MM.1S (cell line): ENCODE measurements around the gene TNFSF13B.

Experiments used
- DNase-seq: peaks from one replicate; pipeline ENCODE4 v3.0.0-alpha.2; 2015
- H2AFZ ChIP-seq: fragments of 300-600 bp; sonication (generic); 2 replicates; pipeline ENCODE4 v1.6.0; 2016; ENCODE audit warnings: antibody characterized with exemption, low read length
- H3F3A ChIP-seq: fragments of 300-600 bp; sonication (generic); 2 replicates; pipeline ENCODE4 v1.6.1; 2016; ENCODE audit warnings: mild to moderate bottlenecking, antibody characterized with exemption, low read length, moderate library complexity, mixed read lengths; ENCODE audit not compliant: insufficient read depth
- H3K27ac ChIP-seq: fragments of 300-600 bp; sonication (generic); 2 replicates; pipeline ENCODE4 v1.5.1; 2016; ENCODE audit warnings: mild to moderate bottlenecking, low read length
- H3K27me3 ChIP-seq: fragments of 300-600 bp; sonication (generic); replicated peaks from 2 replicates; pipeline ENCODE4 v1.6.0; 2016; ENCODE audit warnings: low read length; ENCODE audit not compliant: insufficient read depth
- H3K36me3 ChIP-seq: fragments of 300-600 bp; sonication (generic); replicated peaks from 2 replicates; pipeline ENCODE4 v1.6.1; 2016; ENCODE audit warnings: mild to moderate bottlenecking, low read length, mixed read lengths; ENCODE audit not compliant: insufficient read depth
- H3K4me1 ChIP-seq: fragments of 300-600 bp; sonication (generic); 2 replicates; pipeline ENCODE4 v1.6.1; 2016; ENCODE audit warnings: low read length, mixed read lengths
- H3K4me2 ChIP-seq: fragments of 300-600 bp; sonication (generic); 2 replicates; pipeline ENCODE4 v1.6.0; 2016; ENCODE audit warnings: low read depth, low read length
- H3K4me3 ChIP-seq: fragments of 300-600 bp; sonication (generic); 2 replicates; pipeline ENCODE4 v1.5.1; 2016; ENCODE audit warnings: low read length, mixed read lengths
- H3K79me2 ChIP-seq: fragments of 300-600 bp; sonication (generic); 2 replicates; pipeline ENCODE4 v1.6.1; 2016; ENCODE audit warnings: mixed run types, low read length, mixed read lengths
- H3K9ac ChIP-seq: fragments of 300-600 bp; sonication (generic); 2 replicates; pipeline ENCODE4 v1.6.1; 2016; ENCODE audit warnings: low read length, mixed read lengths
- H3K9me2 ChIP-seq: fragments of 300-600 bp; sonication (generic); replicated peaks from 2 replicates; pipeline ENCODE4 v1.6.1; 2016; ENCODE audit warnings: mild to moderate bottlenecking, low read length, mixed read lengths; ENCODE audit not compliant: insufficient read depth
- H3K9me3 ChIP-seq: fragments of 300-600 bp; sonication (generic); replicated peaks from 2 replicates; pipeline ENCODE4 v1.6.1; 2016; ENCODE audit warnings: mild to moderate bottlenecking, low read length, mixed read lengths; ENCODE audit not compliant: insufficient read depth
- H4K20me1 ChIP-seq: fragments of 300-600 bp; sonication (generic); 2 replicates; pipeline ENCODE4 v1.6.1; 2016; ENCODE audit warnings: mild to moderate bottlenecking, low read length, moderate library complexity, mixed read lengths; ENCODE audit not compliant: insufficient read depth
- CTCF ChIP-seq: fragments of 300-600 bp; sonication (generic); IDR thresholded peaks from 2 replicates; pipeline ENCODE4 v1.5.1; 2016; ENCODE audit warnings: antibody characterized with exemption, low read length, mixed read lengths
- EZH2 ChIP-seq: fragments of 300-600 bp; sonication (generic); optimal IDR thresholded peaks from 2 replicates; pipeline ENCODE3; 2017; ENCODE audit warnings: low read depth, mild to moderate bottlenecking, antibody characterized with exemption, low read length, mixed read lengths
- EZH2phosphoT487 ChIP-seq: fragments of 300-600 bp; sonication (generic); IDR thresholded peaks from 2 replicates; pipeline ENCODE4 v1.6.1; 2018; ENCODE audit warnings: antibody characterized with exemption, low read length

TNFSF13B gene

GRCh38 chr13:108326309-108326708, 56.8 kb downstream of the TNFSF13B start:
- TF ChIP-seq EZH2, result no peak
- TF ChIP-seq EZH2phosphoT487, result no peak
- no peak for TF ChIP-seq CTCF
- H3K4me3 ChIP-seq, result no peak overlapping the region
- H3K4me1 ChIP-seq, result peaks cover 5% of the 10 kb centered on the region; the same call in 1 of the 2 replicates
- no peaks in the 10 kb centered on the region for H3K27me3 ChIP-seq
- no peaks in the 10 kb centered on the region for H3F3A ChIP-seq
- H3K36me3 ChIP-seq, result no peaks in the 10 kb centered on the region
- H2AFZ ChIP-seq, result peak overlapping the region; percentile 42
- H3K27ac ChIP-seq, result no peak overlapping the region
- no peaks in the 10 kb centered on the region for H3K9me3 ChIP-seq
- DNase-seq, result peak; percentile 61
- no peaks in the 10 kb centered on the region for H3K79me2 ChIP-seq
- no peaks in the 10 kb centered on the region for H4K20me1 ChIP-seq
- no peaks in the 10 kb centered on the region for H3K9me2 ChIP-seq
- no peak overlapping the region for H3K9ac ChIP-seq
- 0 out of 2 replicates have a peak overlapping the region, but pooled peaks have one; percentile 11 for H3K4me2 ChIP-seq

- H3K9ac ChIP-seq, result no peak overlapping the region
- H3K36me3 ChIP-seq, result no peaks in the 10 kb centered on the region
- H3K9me3 ChIP-seq, result no peaks in the 10 kb centered on the region
- no peak overlapping the region for H3K27ac ChIP-seq
- no peaks in the 10 kb centered on the region for H3F3A ChIP-seq
- no peaks in the 10 kb centered on the region for H3K79me2 ChIP-seq
- no peak overlapping the region for H3K4me3 ChIP-seq
- TF ChIP-seq CTCF, result no peak
- TF ChIP-seq EZH2, result no peak
- no peak for TF ChIP-seq EZH2phosphoT487
- H2AFZ ChIP-seq, result no peak overlapping the region
- no peaks in the 10 kb centered on the region for H4K20me1 ChIP-seq
- DNase-seq, result no peak
- no peak overlapping the region for H3K4me2 ChIP-seq
- peaks cover 5% of the 10 kb centered on the region; the same call in 1 of the 2 replicates for H3K4me1 ChIP-seq
- H3K27me3 ChIP-seq, result no peaks in the 10 kb centered on the region
- no peaks in the 10 kb centered on the region for H3K9me2 ChIP-seq
These were observed 59.3 kb downstream of the TNFSF13B start for GRCh38 chr13:108328848-108329247.

GRCh38 chr13:108332791-108333190, 63.3 kb downstream of the TNFSF13B start:
- no peak for DNase-seq
- no peaks in the 10 kb centered on the region for H3F3A ChIP-seq
- no peak for TF ChIP-seq CTCF
- no peak for TF ChIP-seq EZH2
- no peak for TF ChIP-seq EZH2phosphoT487
- no peaks in the 10 kb centered on the region for H4K20me1 ChIP-seq
- no peak overlapping the region for H2AFZ ChIP-seq
- no peaks in the 10 kb centered on the region for H3K9me3 ChIP-seq
- H3K27ac ChIP-seq, result no peak overlapping the region
- no peaks in the 10 kb centered on the region for H3K36me3 ChIP-seq
- H3K27me3 ChIP-seq, result no peaks in the 10 kb centered on the region
- H3K79me2 ChIP-seq, result no peaks in the 10 kb centered on the region
- no peaks in the 10 kb centered on the region for H3K4me1 ChIP-seq
- no peak overlapping the region for H3K4me3 ChIP-seq
- H3K9ac ChIP-seq, result no peak overlapping the region
- no peak overlapping the region for H3K4me2 ChIP-seq
- H3K9me2 ChIP-seq, result no peaks in the 10 kb centered on the region
